Nephron progenitor cell (in vitro differentiated cells): ENCODE data around the gene SH3D19.
"Not testable (repeated sequence)": the region's sequence is repeated elsewhere in the genome, so short reads cannot be mapped to it uniquely, and the experiment has no call there.

Source experiments
- DNase-seq: peaks from one replicate; pipeline ENCODE4 v3.0.0; 2021
- H3K27ac Mint-ChIP-seq: 2 replicates; pipeline ENCODE4 v1.8.0; 2021; ENCODE audit warnings: mild to moderate bottlenecking, moderate library complexity, mixed read lengths
- H3K27me3 Mint-ChIP-seq: 2 replicates; pipeline ENCODE4 v1.8.0; 2021; ENCODE audit warnings: mild to moderate bottlenecking, low read depth, mixed read lengths; ENCODE audit not compliant: poor library complexity
- H3K36me3 Mint-ChIP-seq: 2 replicates; pipeline ENCODE4 v1.8.0; 2021; ENCODE audit warnings: low read depth, mixed read lengths
- H3K4me1 Mint-ChIP-seq: 2 replicates; pipeline ENCODE4 v1.8.0; 2021; ENCODE audit warnings: mixed read lengths
- H3K4me3 Mint-ChIP-seq: 2 replicates; pipeline ENCODE4 v1.8.0; 2021; ENCODE audit warnings: mild to moderate bottlenecking, moderate library complexity, mixed read lengths
- H3K9me3 Mint-ChIP-seq: 2 replicates; pipeline ENCODE4 v1.8.0; 2021; ENCODE audit warnings: mild to moderate bottlenecking, moderate library complexity, mixed read lengths
- CTCF ChIP-seq: fragments of 200-600 bp; sonication (generic); IDR thresholded peaks from 2 replicates; pipeline ENCODE4 v1.5.0; 2021; ENCODE audit warnings: antibody characterized with exemption

SH3D19 gene

GRCh38 chr4:151239608-151240007 is 85.8 kb downstream of the SH3D19 start:
- no peak for TF ChIP-seq CTCF
- Mint-ChIP-seq H3K27ac (peak overlapping the region; percentile 36), H3K27me3 (no peaks in the 10 kb centered on the region), H3K36me3 (peaks cover 36% of the 10 kb centered on the region), H3K4me1 (no peaks in the 10 kb centered on the region), H3K4me3 (no peak overlapping the region), H3K9me3 (peaks cover 9% of the 10 kb centered on the region)
- DNase-seq = no peak

DNA sequence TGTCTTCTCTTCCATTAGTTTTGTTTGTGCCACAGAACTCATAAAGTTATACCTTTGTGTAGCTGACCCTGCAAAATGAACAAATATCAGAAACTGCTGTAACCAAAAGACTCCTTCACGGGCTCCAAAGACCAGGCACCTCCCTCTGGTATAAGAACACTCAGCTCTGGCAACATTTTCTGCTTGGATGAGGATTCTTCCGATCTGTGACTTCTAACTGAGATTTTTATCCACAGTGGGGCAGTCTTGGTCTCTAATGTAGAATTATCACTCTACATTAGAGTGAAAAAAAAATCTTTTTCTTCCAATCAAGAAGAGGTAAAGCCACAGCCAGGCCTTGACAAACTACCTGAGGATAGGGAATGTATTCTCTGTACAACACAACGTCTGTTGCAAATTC is 86.9 kb downstream of the SH3D19 start:
- peaks cover 35% of the 10 kb centered on the region for H3K36me3 Mint-ChIP-seq
- H3K9me3 Mint-ChIP-seq = peaks cover 9% of the 10 kb centered on the region
- DNase-seq = no peak
- H3K27me3 Mint-ChIP-seq = no peaks in the 10 kb centered on the region
- no peak overlapping the region for H3K27ac Mint-ChIP-seq
- H3K4me1 Mint-ChIP-seq = no peaks in the 10 kb centered on the region
- TF ChIP-seq CTCF = no peak
- H3K4me3 Mint-ChIP-seq = no peak overlapping the region

- peaks cover 9% of the 10 kb centered on the region for H3K9me3 Mint-ChIP-seq
- H3K27ac Mint-ChIP-seq = no peak overlapping the region
- H3K36me3 Mint-ChIP-seq = peaks cover 48% of the 10 kb centered on the region
- no peak for DNase-seq
- H3K4me3 Mint-ChIP-seq = no peak overlapping the region
- H3K27me3 Mint-ChIP-seq = no peaks in the 10 kb centered on the region
- H3K4me1 Mint-ChIP-seq = peaks cover 4% of the 10 kb centered on the region
- no peak for TF ChIP-seq CTCF
These were observed 89.4 kb downstream of the SH3D19 start for GRCh38 chr4:151236036-151236435.

- not testable (repeated sequence) for H3K27me3 Mint-ChIP-seq, H3K9me3 Mint-ChIP-seq, H3K4me3 Mint-ChIP-seq
These were observed 90.0 kb downstream of the SH3D19 start for GRCh38 chr4:151235373-151235772.

GRCh38 chr4:151233600-151233999 is 91.8 kb downstream of the SH3D19 start:
- DNase-seq = no peak
- TF ChIP-seq CTCF = no peak
- peaks cover 14% of the 10 kb centered on the region for H3K9me3 Mint-ChIP-seq

More at GRCh38 chr4:151235373-151235772, 90.0 kb downstream of the SH3D19 start:
- H3K27ac Mint-ChIP-seq, DNase-seq, H3K4me1 Mint-ChIP-seq: not testable (repeated sequence)
- peaks cover 48% of the 10 kb centered on the region for H3K36me3 Mint-ChIP-seq

GRCh38 chr4:151231915-151232595 is 93.3 kb downstream of the SH3D19 start:
- Mint-ChIP-seq H3K27me3 (no peaks in the 10 kb centered on the region), H3K9me3 (peaks cover 11% of the 10 kb centered on the region), H3K27ac (no peak overlapping the region), H3K4me3 (no peak overlapping the region), H3K36me3 (peaks cover 36% of the 10 kb centered on the region), H3K4me1 (peaks cover 4% of the 10 kb centered on the region)
- no peak for TF ChIP-seq CTCF
- no peak for DNase-seq

More at GRCh38 chr4:151233600-151233999, 91.8 kb downstream of the SH3D19 start:
- Mint-ChIP-seq H3K4me3 (no peak overlapping the region), H3K4me1 (peaks cover 4% of the 10 kb centered on the region), H3K36me3 (peaks cover 52% of the 10 kb centered on the region), H3K27ac (no peak overlapping the region), H3K27me3 (no peaks in the 10 kb centered on the region)
